NCI-H446 treated with DMSO at 0.1 percent for 48 hours (cell line): ENCODE results near the gene DMP1.
"Not testable (repeated sequence)": the region's sequence is repeated elsewhere in the genome, so short reads cannot be mapped to it uniquely, and the experiment has no call there.

ENCODE experiments used
- DNase-seq: peaks from one replicate; lab custom pipeline; 2025; lab: John Stamatoyannopoulos, UW

DMP1 gene

DNA sequence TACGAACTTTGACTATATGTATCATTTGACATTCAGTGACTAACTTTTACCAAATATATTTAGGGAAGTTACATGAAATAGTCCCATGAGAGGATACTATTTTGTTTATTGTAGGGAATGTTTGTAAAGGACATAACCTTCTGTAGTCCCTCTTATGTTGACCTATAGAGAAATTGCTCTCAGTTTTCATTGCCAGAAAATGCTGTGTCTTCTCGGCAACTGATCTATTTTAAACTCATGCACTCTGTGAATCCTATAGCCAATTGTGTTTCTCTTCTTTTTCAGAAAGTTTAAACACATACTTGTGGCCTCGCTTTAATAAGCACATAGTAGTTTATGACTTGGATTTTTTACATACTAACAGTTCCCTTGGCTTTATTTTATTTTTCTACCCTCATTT lies 38.2 kb downstream of the DMP1 start:
- no peak for DNase-seq

- not testable (repeated sequence) for DNase-seq
Measured at GRCh38 chr4:87690947-87691346, 40.9 kb downstream of the DMP1 start.

DNA sequence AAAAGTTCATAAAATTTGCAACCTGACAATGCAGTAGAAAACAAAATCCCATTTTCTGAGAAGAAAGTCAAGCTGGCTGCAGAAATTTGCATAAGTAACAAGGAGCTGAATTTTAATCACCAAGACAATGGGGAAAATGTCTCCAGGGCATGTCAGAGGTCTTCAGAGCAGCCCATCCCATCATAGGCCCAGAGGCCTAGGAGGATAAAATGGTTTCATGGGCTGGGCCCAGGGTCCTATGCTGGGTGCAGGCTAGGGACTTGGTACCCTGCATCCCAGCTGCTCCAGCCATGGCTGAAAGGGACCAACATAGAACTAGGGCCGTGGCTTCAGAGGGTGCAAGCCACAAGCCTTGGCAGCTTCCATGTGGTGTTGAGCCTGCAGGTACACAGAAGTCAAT lies 42.0 kb downstream of the DMP1 start:
- not testable (repeated sequence) for DNase-seq

DNA sequence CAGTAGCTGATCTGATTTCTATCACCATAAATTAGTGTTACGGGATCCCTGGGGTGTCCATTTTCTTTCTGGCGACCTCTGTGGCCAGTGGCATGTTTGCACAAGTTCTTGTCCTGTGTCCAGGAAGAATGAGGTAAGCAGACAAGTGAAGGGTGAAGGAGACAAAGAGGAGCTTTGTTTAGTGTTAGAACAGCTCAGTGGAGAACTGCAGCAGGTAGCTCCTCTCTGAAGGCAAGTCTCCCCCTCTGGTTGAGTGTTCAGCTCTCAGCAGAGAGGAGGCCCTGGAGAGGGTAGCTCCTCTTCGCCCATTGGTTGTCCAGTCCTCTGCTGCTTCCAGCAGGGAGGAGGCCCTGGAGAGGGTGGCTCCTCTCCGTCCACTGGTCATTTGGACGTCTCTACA lies 47.2 kb downstream of the DMP1 start:
- DNase-seq, result no peak

DNA sequence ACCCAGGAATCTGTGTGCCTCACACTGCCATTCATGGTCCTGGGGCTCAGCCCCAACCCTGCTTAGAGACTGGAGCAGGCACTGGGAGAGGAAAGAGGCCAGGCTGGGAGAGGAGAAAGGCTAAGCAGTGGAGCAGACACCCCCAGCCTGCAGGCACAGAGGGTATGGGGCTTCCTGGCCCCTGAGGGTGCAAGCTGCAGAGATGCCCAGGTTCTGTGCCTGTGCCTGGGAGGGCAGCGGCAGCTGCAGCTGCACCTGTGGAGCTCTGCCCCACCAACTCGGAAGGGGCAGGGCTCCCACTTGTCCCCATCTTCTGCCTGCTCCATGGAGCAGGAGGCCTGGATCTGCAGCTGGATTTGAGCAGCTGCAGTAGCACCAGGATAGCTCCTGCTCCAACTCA lies 47.9 kb downstream of the DMP1 start:
- no peak for DNase-seq

DNA sequence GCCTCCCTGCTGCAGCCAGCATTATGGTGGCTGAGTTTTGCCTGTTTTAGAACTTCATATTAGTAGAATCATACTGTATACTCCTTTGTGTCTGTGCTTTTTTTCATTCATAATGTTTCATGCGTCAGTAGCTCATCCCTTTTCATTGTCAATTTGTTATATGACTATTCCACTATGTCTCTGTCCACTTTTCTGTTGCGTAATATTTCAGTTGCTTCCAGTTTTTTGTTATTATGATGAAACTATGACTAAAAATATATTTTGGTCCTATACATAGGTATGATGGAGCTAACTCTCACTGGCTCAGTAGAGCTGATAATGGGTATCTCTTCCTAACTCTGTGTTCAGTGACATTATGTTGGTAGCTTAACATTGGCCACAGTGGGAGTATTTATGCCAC lies 48.3 kb downstream of the DMP1 start:
- no peak for DNase-seq

DNA sequence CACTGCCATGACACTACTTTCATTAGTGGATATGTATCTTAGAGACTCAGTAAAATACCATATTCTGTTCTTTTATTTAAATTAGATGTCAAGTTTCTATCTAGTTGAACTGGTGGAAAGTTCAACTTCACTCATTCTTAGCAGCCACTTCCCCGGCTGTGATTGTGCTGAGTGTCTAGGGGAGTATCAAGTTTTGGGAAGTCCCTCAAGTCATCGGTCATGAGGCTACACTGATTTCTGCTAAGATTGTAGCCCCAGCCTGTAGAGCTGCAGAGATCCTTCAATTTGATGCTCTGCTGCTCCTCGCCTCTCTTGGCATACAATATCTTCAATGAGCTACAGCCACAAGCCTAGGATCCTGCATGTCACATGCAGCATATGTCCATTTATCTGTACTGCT lies 53.9 kb downstream of the DMP1 start:
- no peak for DNase-seq

DNA sequence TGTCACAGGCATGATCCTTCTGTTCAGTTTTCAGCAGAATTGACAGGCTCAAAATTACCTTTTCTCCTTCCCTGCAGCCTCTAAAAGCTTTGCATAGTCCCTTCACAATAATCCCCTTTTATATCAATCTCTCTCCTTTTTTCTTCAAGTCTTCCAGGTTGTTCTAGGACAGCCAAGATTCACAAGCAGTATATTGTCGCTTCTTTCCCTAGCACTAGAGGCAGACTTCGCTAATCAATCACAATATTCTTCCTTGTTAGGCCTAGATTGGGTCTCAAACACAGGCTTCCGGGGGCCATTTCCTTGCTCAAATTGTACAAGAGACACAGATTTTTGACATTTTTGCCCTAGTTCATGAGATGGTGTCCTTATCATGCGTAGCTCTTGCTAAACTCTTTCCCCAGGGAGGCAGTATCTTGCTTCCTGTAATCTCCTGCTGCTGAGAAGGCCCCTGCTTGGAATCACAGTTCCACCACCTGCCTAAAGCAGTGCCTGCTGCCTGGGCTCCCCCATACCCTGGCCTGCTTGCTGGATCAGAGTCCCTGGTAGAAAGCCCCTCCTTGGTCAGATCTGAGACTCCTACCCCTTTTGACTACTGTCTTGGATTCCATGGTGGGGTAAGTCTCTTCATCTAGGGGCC lies 57.3 kb downstream of the DMP1 start:
- DNase-seq, result no peak
